Right renal pelvis (tissue), 4 donors: ENCODE results near the gene UBASH3B. TPM values are rescaled to one million over a fixed set of nuclear protein-coding genes. Genes with fewer than 3 reads are reported as not detected.
"Not testable (repeated sequence)": the region's sequence is repeated elsewhere in the genome, so short reads cannot be mapped to it uniquely, and the experiment has no call there.

Source experiments
- DNase-seq, 4 donors: peaks; one replicate each; pipeline ENCODE4 v3.0.0-alpha.2; 2013; ENCODE audit warnings: low read depth in 4 of 4, low spot score in 3 of 4, missing footprints in 1 of 4
- polyA plus RNA-seq, 4 donors: library from polyadenylated mRNA; unstranded; fragments of 120-200 nt; gene quantifications; one replicate each; pipeline ENCODE4 v1.2.1, GENCODE V29; 2013; ENCODE audit not compliant: insufficient read length in 4 of 4

The UBASH3B gene
- polyA plus RNA-seq, 4 donors: 7.3 to 9.0 (median 7.9) TPM

DNA sequence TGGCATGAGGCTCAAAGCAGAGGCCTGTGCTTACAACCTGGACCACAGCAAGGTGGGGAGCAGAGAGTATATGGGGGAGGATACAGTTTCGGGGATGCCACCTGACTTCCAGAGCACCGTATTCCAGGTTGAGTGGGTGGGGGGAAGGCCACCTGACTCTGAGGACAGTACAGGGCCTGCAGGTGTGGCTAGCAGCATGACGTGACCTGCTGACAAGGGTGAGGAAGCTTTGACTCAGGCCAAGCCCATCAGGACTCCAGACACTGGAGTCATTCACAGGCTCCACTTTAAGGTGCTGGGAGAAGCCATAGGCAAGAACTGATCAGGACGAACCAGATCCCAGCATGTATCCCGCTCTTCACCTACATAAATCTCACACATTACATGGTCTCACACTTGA is 148.2 kb downstream of the UBASH3B start:
- no peak for DNase-seq

- no peak for DNase-seq
Observed at GRCh38 chr11:122804161-122804560, 148.6 kb downstream of the UBASH3B start.

DNA sequence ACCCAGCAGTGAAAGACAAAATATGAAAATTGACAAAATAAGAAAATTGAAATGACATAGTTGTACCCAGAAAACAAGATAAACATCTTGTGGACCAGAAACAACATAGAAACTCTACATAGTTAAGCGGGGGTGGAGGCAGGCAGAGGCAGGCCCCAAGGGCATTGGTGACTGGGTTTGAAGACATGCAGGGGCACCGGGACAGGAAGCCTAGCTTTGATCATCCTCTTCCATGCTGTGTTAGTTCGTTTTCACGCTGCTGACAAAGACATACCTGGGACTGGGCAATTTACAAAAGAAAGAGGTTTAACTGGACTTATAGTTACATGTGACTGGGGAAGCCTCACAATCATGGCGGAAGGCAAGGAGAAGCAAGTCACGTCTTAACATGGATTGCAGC is 149.3 kb downstream of the UBASH3B start:
- DNase-seq: no peak

GRCh38 chr11:122807731-122808477 is 152.4 kb downstream of the UBASH3B start:
- DNase-seq: no peak

DNA sequence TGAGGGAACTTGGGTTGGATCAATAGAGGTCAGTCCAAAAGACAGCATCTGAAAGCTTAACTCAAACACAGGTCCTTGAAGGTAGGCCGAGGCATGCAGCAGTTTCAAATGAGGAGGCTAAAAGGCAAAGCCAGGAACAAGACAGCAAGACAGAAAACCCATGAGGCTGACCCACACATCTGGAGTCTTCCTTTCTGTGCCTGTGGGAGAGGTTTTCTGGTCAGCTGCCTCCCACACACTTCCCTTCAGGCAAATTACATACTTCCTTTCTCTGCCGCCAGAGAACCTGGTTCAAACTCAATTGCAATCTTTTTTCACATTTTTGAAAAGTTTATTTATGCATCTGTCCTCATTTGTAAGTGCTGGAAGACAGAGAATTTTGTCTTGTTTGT is 153.0 kb downstream of the UBASH3B start:
- no peak for DNase-seq

GRCh38 chr11:122809866-122810265 is 154.3 kb downstream of the UBASH3B start:
- no peak for DNase-seq

GRCh38 chr11:122811721-122812120 is 156.2 kb downstream of the UBASH3B start:
- no peak for DNase-seq

DNA sequence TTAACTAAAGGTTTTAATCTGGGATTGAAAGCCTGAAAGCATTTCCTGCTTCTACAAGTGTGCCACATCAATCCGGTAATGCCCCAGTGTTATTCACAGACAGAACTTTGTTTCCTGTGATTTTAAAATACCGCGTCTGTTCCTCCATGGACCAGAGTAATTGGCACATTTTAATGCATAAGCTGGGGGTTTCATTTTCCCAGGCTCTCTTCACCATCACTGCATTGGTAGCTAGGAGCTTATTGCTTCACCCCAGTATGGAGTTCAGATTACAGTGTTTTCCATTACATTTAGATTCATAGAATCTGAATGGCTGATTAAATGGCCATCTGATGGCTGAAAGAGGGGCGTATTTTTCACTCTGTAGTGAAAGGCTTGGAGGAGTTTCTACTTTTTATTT is 157.1 kb downstream of the UBASH3B start:
- DNase-seq: no peak

- DNase-seq: no peak
Observed at GRCh38 chr11:122813176-122813893, 157.8 kb downstream of the UBASH3B start.

- no peak for DNase-seq
Observed at GRCh38 chr11:122813894-122814270, 158.4 kb downstream of the UBASH3B start.

DNA sequence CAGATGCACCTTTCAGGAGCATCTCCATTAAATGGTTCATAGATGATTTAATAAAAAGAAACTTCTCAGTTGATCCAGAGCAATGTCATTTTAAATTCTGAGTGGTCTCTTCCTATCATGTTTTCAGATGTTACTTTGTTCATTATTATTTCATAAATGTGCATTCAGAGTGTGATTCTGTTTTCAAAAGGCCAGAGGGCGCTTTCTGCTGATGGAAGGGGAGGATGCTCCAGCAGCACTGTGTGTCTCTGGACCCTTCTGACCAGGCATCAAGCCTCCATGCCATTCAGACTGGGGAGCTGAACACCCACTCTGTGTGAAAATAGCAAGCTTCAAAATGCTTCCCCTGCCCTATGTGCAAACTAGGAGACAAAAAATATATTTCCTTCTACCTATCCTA is 158.9 kb downstream of the UBASH3B start:
- DNase-seq: no peak

- no peak for DNase-seq
Observed at GRCh38 chr11:122815900-122816299, 160.4 kb downstream of the UBASH3B start.

DNA sequence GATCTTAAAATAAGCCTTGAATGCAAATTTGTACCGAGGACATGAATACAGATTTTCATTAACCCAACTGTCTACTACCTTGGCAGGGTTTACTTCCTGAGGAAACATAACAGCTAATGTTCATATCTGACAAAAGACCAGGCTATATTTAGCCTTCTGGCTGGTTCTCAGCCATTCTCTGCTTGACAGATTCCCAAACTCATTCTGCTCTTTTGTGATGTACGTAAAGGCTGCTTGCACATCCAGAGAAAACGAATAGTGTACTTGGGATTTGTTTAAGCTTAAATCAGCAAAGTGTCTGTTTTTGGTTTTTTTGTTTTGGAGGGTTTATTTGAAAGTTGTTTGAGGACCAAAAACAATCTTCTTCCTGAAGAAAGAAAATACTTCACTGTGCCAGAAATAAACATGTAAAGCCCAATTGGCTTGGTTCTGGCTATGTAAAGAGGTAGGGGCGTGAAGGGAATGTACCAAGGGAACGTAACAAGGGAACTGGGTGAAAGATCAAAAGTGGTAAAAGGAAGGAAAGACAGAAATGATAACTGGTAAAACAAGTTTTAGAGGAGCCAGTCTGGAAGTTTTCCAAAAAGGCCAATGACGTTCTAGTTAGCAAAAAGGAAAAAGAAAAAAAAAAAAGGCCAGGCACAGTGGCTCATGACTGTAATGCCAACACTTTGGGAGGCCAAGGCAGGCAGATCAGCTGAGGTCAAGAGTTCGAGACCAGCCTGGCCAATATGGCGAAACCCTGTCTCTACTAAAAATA is 161.4 kb downstream of the UBASH3B start:
- DNase-seq: peak in 3 of 4 donors; percentile 38 to 43 (median 38)

- DNase-seq: no peak
Observed at GRCh38 chr11:122820158-122820557, 164.6 kb downstream of the UBASH3B start.

DNA sequence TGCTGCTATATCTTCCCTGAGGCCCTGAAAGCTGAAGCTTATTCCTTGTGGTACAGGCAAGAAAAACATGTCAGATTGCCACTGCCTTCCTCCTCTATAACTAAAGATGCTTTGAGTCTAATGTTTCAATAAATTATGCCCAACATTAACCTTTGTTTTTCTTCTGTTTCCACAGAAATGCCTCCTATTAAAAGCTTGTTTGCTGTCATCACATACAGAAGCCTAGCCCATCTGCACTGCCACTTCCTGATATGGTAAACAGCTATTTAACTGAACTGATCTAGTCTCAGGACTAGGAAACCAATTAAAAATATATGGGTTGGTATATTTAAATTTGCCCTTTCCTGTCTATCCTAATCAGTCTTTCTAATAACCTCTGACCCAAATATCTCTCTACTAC is 165.6 kb downstream of the UBASH3B start:
- DNase-seq: no peak

GRCh38 chr11:122822241-122822640 is 166.7 kb downstream of the UBASH3B start:
- DNase-seq: no peak

GRCh38 chr11:122823564-122823963 is 168.0 kb downstream of the UBASH3B start:
- no peak for DNase-seq

- not testable (repeated sequence) for DNase-seq
Observed at GRCh38 chr11:122829371-122829770, 173.8 kb downstream of the UBASH3B start.

GRCh38 chr11:122832297-122832696 is 176.8 kb downstream of the UBASH3B start:
- not testable (repeated sequence) for DNase-seq

DNA sequence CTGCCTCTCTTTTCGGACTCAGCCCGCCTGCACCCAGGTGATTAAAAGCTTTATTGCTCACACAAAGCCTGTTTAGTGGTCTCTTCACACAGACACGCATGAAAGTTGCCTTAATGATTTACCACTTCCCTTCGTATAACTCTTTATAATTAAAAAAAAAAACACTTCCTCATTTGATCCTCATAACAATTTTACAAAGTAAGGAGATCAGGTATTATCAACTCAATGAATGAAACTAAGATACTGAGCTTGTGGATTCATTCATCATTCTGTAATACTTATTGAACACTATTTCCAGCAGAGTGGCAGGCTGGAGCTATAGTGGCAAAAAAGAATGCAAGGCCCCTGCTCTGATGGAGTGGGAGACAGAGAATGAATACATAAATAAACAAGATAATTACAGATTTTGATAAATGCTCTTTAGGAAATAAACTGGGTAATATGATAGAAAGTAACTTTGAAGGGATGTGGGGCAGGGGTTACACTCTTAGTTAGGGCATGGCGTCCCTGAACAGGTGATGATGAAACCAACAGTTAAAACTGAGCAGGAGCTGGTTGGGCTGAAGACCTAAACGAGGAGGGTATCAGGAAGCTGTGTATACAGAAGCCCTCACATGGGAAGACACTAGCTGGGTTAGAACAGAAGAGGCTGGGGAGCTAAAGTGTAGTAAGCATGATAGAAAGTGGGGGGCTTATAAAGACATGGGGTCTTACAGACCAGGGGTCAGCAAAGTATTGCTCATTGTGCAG is 177.4 kb downstream of the UBASH3B start:
- no peak for DNase-seq
